OCI-LY3 (cell line): Measurements from ENCODE around the gene DGCR6L.

Experiments used
- CTCF ChIP-seq: fragments of 200-600, 300-600 bp; sonication (generic); IDR thresholded peaks from 2 replicates; pipeline ENCODE4 v1.5.1; 2014; ENCODE audit warnings: antibody characterized with exemption, low read length, low read depth
- EZH2phosphoT487 ChIP-seq: fragments of 200-600 bp; shearing (Covaris generic); IDR thresholded peaks from 2 replicates; pipeline ENCODE4 v1.6.1; 2018; ENCODE audit warnings: antibody characterized with exemption, mixed run types, low read depth

GRCh38 chr22:20299746-20300136, 20.1 kb downstream of the DGCR6L start:
- TF ChIP-seq CTCF (no peak), EZH2phosphoT487 (no peak)
